ENCODE data around the gene DCUN1D5.

GRCh38 chr11:103070142-103070541 lies 21.8 kb downstream of the DCUN1D5 start:
- TF ChIP-seq CTCF (IDR thresholded peaks at IDR 0.05) (no peak), POLR2A (IDR thresholded peaks at IDR 0.05) (no peak)

Data from right lobe of liver (tissue), 4 donors.